Fibroblast of skin of right biceps (primary cell): Measurements from ENCODE around the gene IFNK.
"Not testable (repeated sequence)": the region's sequence is repeated elsewhere in the genome, so short reads cannot be mapped to it uniquely, and the experiment has no call there.

ENCODE experiments used
- DNase-seq: peaks from one replicate; pipeline ENCODE4 v3.0.0-alpha.2; 2013

IFNK gene, protein sequence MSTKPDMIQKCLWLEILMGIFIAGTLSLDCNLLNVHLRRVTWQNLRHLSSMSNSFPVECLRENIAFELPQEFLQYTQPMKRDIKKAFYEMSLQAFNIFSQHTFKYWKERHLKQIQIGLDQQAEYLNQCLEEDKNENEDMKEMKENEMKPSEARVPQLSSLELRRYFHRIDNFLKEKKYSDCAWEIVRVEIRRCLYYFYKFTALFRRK

DNA sequence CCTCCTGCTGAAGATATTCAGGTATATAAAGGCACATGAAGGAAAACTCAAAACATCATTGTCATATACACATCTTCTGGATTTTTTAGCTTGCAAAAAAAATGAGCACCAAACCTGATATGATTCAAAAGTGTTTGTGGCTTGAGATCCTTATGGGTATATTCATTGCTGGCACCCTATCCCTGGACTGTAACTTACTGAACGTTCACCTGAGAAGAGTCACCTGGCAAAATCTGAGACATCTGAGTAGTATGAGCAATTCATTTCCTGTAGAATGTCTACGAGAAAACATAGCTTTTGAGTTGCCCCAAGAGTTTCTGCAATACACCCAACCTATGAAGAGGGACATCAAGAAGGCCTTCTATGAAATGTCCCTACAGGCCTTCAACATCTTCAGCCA is at the start of gene IFNK:
Gene IFNK (plus strand): TSS at position 55 of the 400 bp plus-strand sequence. CDS start 47 bp downstream, at position 102.
- no peak for DNase-seq

DNA sequence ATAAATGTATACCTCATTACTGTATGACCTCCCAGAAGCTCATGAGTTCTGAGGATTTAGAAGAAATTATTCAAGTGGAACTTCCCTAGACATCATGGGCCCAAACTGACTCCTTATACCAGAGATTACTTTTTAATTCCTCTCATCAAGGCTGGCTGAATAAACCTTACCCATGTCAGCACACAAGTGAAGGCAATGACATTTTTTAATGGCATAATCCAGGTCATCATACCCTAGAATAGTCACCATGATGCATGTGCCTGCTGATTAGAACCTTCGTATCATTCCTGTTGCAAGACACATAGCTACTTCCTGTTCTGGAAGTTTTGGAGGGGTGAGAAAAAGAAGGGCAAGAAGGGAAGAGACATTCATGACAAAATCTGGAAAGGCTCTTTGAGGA is 49.8 kb upstream of the IFNK start:
- DNase-seq, result no peak

DNA sequence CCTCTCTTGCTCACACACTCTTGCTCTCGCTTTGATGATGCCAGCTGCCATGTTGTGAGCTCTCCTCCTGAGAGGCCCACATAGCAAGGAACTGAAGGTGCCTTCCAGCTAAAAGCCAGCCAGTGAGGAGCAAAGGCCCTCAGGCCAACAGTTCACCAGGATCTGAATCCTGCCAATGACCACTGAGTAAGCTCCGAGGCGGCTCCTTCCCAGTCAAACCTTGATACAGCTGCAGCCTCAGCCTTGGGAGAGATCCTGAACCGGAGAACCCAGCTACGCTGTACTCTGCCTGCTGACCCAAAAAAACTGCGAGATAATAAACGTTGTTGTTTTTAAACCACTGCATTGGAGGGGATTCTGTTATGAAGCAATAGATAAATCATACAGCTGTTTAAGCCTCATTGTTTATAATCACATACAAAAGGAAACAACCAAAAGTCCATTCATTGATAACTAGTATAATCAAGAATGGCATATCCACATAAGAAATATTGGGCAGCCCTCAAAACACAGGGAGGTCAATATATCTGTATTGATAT is 49.0 kb upstream of the IFNK start:
- no peak for DNase-seq

DNA sequence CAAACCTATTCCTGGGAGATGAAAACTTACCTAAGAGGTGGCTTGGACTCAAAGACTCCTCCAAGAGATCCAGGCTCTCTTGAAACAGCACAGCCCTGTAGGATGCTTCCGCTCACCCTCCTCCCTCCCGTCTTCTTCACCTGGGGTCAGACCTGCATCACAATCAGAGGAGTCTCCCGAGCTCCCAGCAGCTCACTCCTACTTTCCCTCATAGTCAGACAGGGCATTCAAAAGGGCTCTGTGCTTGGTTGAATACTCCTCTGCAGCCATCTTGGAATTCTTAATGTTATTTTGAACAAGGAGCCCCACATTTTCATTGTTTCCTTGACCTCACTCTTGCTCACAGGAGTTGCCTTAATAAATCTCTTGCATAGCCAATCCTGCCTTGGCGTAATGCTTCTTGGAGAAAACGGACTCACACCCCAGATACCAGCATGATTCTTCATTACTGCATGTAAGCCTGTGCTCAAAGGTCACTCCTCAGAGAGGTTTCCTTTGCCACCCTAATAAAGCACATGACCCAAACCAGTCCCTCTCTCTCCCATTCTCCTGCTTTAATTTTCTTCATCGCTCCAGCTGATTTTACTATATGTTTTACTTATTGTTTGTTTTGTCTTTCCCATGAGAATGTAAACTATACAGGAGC is 47.1 kb upstream of the IFNK start:
- no peak for DNase-seq

GRCh38 chr9:27478322-27478721 is 45.8 kb upstream of the IFNK start:
- DNase-seq, result no peak

DNA sequence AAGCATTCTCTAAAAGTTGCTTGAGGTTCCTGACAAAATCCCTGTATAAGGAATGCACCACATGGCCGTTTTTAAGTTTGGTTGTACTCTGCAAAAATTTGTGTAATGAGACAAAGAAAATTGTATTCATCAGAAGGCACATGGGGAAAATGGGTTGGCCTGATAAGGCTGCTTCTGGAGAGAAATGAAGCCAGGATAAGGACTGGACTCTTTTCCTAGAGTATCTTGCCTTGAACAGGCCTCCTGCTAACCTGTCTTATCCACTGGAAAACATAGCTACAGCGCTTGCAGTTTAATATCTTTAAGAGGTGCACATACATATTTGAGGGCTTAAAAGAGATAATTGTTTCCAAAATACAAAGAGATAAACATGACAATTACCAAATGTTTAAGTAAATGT is 41.4 kb upstream of the IFNK start:
- no peak for DNase-seq

GRCh38 chr9:27483576-27483975 is 40.5 kb upstream of the IFNK start:
- no peak for DNase-seq

GRCh38 chr9:27485158-27485557 is 38.9 kb upstream of the IFNK start:
- no peak for DNase-seq

GRCh38 chr9:27487128-27487640 is 36.9 kb upstream of the IFNK start:
- no peak for DNase-seq

DNA sequence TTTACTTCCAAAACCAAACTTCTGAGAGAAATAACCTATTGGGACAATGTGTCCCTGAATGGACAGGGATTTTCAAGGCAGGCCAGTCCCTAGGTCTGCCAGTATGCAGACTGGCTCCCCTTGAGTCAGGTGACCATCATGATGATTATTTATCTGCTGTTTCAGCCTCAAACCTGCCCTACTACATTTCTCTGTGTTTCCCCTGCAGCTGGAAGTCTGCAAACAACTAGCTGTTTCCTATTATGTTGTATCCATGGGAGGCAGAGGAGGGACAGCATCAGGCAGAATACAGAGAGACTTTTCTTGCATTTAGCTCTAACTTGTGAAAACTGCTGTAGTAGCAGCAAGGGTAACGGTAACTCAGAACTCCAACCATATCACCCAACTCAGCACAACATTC is 36.2 kb upstream of the IFNK start:
- DNase-seq, result no peak

GRCh38 chr9:27489087-27489876 is 34.8 kb upstream of the IFNK start:
- DNase-seq, result no peak

- DNase-seq, result peak; percentile 16
Observed at GRCh38 chr9:27491154-27491553, 32.9 kb upstream of the IFNK start.

DNA sequence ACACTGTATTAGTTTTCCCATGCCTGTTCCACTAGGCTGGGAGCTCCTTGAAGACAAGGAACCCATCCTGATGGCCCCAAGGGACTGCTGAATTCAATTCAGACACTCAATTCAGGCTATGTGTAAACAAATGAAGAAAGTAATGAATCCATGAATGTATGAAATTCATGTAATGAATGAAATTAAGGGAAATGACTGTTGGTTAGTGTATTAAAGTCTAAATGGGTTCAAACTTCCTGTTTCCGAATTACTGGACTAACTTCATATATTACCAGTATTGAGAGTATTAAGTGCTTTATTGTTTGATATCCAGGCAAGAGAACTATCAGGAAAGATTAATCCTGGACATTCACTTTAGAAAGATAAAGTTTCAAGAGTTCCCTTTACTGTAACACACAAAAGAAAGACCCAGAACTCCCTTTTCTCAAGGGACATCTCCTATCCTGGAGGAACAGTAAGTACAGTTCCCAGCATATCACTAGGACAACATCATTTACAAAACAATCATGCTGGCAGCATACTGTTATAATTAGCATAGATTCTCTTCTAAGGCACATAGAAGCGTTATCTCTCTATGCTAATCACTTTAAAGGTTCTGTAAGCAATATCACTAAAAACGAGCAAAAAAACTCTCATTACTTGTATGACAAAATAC is 28.5 kb upstream of the IFNK start:
- no peak for DNase-seq

DNA sequence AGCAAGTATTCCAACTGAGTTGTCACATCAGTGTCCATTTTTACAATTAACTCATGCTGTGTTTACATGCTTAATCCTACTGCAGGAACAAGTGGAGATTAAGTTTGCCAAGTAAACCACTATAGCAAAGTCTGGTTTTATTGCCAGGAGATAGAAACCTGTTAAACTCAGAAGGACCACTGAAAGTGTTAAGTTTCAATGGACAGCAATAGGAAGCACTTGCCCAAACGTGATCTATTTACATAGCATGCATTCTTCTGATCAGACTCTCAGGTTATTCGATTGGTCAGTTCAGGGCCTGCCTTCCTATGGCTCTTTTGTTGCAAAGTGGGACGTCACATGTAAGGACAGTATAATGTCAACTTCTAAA is 28.0 kb upstream of the IFNK start:
- DNase-seq, result no peak

DNA sequence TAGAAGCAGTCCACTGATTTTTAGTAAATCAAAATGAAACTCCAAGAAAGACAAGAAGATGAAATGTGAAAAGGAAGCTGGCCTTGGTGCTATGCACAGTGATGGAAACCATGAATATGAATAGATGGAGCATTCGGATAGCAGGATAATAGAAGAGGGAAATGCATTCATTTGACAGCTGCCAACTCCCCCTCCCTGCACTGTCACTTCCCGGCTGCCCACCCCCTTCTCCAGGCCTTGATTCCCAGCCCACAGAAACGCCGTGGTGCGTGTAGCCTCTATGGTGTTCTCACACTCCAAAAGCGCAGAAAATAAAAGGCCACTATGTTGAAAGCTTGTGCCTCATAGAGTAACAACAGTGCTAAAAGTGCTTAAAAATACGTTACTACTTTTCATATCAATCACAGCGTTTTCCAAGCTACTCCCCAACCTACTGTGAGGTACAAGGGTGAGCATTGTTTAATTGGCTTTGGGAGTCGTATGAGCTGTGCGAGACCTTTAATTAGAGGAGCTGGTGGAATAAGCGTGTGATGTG is 26.1 kb upstream of the IFNK start:
- DNase-seq, result no peak

- peak; percentile 61 for DNase-seq
Observed at GRCh38 chr9:27499451-27499850, 24.6 kb upstream of the IFNK start.

DNA sequence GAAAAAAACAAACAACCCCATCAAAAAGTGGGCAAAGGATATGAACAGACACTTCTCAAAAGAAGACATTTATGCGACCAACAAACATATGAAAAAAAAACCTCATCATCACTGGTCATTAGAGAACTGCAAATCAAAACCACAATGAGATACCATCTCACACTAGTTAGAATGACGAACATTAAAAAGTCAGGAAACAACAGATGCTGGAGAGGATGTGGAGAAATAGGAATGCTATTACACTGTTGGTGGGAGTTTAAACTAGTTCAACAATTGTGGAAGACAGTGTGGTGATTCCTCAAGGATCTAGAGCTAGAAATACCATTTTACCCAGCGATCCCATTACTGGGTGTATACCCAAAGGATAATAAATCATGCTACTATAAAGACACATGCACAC is 23.2 kb upstream of the IFNK start:
- DNase-seq, result not testable (repeated sequence)

- DNase-seq, result no peak
Observed at GRCh38 chr9:27503623-27504022, 20.5 kb upstream of the IFNK start.

- no peak for DNase-seq
Observed at GRCh38 chr9:27504259-27504658, 19.8 kb upstream of the IFNK start.

DNA sequence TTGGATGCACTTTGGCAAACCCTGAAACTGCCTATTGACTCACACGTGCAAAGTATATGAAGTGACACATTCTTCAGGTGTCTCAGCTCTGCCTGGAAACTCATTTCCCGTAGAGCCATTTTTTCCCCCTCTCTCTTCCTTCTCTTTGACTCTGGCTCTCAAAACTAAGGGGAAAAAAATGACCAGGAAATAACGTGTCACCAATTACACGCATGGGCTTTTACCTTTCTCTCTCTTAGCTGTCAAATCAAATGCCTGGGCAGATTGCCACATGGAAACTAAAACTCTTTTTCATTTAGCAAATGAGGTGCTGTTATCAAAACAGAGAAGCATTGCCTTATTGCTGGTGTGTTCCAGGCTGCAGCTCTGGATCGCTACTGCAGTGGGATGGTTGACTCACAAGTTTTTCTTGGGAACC is 18.3 kb upstream of the IFNK start:
- DNase-seq, result peak; percentile 43

DNA sequence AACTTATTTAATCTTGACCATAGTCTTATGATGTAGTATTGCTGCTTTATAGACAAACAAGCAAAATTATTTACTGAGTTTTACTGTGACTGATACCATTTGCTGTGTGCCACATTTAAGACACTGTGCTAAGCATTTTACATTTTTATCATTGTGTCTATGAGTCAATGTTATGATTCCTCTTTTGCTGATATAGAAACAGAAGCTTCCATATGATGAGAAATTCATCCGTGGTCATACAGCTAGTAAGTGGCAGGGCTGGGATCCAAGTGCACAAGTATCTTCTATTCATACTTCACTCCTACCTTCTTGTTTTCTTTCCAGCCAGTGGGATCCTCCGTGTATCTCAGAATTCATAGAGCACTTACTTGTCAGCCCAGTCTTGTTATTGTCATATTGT is 17.1 kb upstream of the IFNK start:
- DNase-seq, result no peak

DNA sequence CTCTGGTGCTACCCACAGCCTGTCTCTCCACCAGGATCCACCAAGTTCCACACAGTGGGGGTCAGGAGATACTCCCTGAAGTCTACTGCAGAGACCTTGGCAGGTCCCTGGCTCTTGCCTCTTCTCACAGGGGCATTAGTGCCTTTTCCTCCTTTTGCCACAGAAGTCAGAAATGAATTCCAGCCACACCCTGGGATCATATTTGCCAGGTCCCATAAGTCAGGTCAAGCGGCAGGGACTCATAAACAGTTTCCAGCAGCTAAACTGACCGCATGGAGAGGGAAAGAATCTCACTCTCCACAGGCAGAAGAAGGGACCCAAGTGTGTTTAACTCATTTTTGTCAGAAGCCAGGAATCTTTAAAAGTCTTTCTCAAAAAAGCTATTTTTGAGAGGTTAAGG is 13.3 kb upstream of the IFNK start:
- no peak for DNase-seq

DNA sequence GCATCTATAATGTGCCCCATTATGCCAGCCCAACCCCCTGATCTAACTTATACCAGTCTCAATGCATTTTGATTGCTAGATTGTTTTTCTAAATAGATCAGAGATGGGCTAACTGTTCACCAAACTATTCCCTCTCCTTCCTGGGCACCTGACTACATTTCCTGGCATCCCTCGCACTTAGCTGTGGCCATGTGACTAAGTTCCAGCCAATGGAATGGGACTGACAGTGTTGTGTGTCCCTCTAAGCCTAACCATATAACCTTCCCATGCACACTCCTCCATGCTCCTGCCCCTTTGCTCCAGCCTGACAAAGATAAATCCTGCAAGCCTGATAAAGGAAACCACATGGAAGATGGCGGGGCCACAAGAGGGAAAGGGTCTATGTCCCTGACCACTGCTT is 12.3 kb upstream of the IFNK start:
- DNase-seq, result no peak
